A549 (cell line): ENCODE data around the gene ATG3.

Experiments used
- EP300 ChIP-seq, 2 experiments: fragments of >200 bp; sonication (Bioruptor Twin); formaldehyde crosslinking; IDR thresholded peaks; 2 replicates in 1 of 2; 3 replicates in 1 of 2; pipeline ENCODE4 v1.6.1; 2016 to 2017
- TF ChIP-seq, protein P1 (sequence below): fragments of >200 bp; sonication (Bioruptor Twin); formaldehyde crosslinking; IDR thresholded peaks from 3 replicates; pipeline ENCODE4 v1.5.1; 2016
- TF ChIP-seq, protein P2 (sequence below): IDR thresholded peaks from 2 replicates; pipeline ENCODE4 v1.6.1; 2012

DNA sequence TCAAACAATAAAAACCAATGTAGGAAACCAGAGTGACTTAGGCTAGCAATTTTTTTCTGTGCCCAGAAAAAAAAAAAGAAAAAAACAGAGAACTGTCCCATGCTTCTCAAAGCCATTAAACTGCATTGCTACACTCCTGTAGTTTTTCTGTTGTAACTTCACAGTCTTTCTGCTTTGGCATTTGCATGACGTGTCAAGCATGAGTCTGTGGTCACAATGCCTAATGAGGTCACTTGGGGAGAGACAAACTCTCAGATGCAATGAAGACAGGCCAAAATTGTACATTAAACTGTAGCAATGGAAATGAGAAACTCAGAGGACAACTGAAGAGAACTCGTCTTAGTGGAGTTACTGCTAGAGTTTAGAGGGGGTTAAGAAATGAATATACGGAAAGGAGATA lies 48.4 kb upstream of the ATG3 start:
- TF ChIP-seq, protein P1, sequence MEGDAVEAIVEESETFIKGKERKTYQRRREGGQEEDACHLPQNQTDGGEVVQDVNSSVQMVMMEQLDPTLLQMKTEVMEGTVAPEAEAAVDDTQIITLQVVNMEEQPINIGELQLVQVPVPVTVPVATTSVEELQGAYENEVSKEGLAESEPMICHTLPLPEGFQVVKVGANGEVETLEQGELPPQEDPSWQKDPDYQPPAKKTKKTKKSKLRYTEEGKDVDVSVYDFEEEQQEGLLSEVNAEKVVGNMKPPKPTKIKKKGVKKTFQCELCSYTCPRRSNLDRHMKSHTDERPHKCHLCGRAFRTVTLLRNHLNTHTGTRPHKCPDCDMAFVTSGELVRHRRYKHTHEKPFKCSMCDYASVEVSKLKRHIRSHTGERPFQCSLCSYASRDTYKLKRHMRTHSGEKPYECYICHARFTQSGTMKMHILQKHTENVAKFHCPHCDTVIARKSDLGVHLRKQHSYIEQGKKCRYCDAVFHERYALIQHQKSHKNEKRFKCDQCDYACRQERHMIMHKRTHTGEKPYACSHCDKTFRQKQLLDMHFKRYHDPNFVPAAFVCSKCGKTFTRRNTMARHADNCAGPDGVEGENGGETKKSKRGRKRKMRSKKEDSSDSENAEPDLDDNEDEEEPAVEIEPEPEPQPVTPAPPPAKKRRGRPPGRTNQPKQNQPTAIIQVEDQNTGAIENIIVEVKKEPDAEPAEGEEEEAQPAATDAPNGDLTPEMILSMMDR, result no peak
- TF ChIP-seq EP300 (IDR thresholded peaks at IDR 0.05), result no peak
- TF ChIP-seq, protein P2, sequence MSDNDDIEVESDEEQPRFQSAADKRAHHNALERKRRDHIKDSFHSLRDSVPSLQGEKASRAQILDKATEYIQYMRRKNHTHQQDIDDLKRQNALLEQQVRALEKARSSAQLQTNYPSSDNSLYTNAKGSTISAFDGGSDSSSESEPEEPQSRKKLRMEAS, result no peak
